HepG2 (cell line): Measurements from ENCODE around the gene WWTR1. TPM values are rescaled to one million over a fixed set of nuclear protein-coding genes. Genes with fewer than 3 reads are reported as not detected.
A peak's percentile ranks its signal among the peaks of the same experiment; 100 is the strongest.

Source experiments
- ATAC-seq: fragments of 200-7000 bp; cut with Tn5 transposase; 3 replicates; pipeline ENCODE4 v1.9.1; 2020; ENCODE audit warnings: mild to moderate bottlenecking, moderate library complexity
- BruUV-seq: library from RNA; stranded (reverse); fragments of 400-500 nt; replicated peaks from 2 replicates; lab custom pipeline; 2021; lab: Mats Ljungman, UMichigan
- CTCF ChIA-PET: fragments of 300-600 bp; formaldehyde crosslinking; extraction: SDS; loops from one replicate; lab custom pipeline; 2021; ENCODE audit warnings: low total read pairs, inconsistent platforms, low intra/inter-chr PET ratio; lab: Yijun Ruan, JAX
- POLR2A ChIA-PET: fragments of 350-600 bp; sonication (Branson Sonifier 250); formaldehyde crosslinking; loops from one replicate; lab custom pipeline; 2020; ENCODE audit warnings: antibody characterized with exemption, inconsistent platforms; lab: Yijun Ruan, JAX
- DNase-seq: peaks from one replicate; pipeline ENCODE4 v3.0.0-alpha.2; 2015; ENCODE audit warnings: low spot score
- FAIRE-seq: peaks from 3 replicates; lab custom pipeline; 2011; peaks lifted over from hg19 to GRCh38; lab: Jason Lieb, UNC
- H2AFZ ChIP-seq: one replicate; pipeline ENCODE4 v1.6.1; 2011; ENCODE audit warnings: low read length, inconsistent platforms
- H3K27ac ChIP-seq: fragments of 300-600 bp; 3 replicates; pipeline ENCODE4 v1.8.0; 2011; ENCODE audit warnings: mixed run types, mild to moderate bottlenecking, mixed read lengths, low read length, inconsistent platforms; ENCODE audit not compliant: insufficient read depth; ENCODE audit errors: extremely low read length
- H3K27me3 ChIP-seq, 2 experiments: fragments of 200-600 bp in 1 of 2; 2 replicates in 1 of 2; 3 replicates in 1 of 2; pipeline versions ENCODE4 v1.6.0 to v1.8.0; 2011; ENCODE audit warnings: low read length in 2 of 2, mild to moderate bottlenecking in 2 of 2, moderate library complexity in 2 of 2, inconsistent platforms in 1 of 2; ENCODE audit not compliant: insufficient read depth in 2 of 2, control insufficient read depth in 1 of 2
- H3K36me3 ChIP-seq, 2 experiments: fragments of 200-600 bp in 1 of 2; replicated peaks in 1 of 2; 2 replicates in 1 of 2; 3 replicates in 1 of 2; pipeline versions ENCODE4 v1.5.1 to v1.8.0; 2011; ENCODE audit warnings: low read length in 2 of 2, inconsistent platforms in 1 of 2; ENCODE audit not compliant: insufficient read depth in 2 of 2, control insufficient read depth in 1 of 2
- H3K4me1 ChIP-seq: 2 replicates; pipeline ENCODE4 v1.5.1; 2012; ENCODE audit warnings: low read length, inconsistent platforms; ENCODE audit not compliant: insufficient read depth
- H3K4me2 ChIP-seq: 2 replicates; pipeline ENCODE4 v1.6.0; 2011; ENCODE audit warnings: low read depth, low read length, inconsistent platforms
- H3K4me3 ChIP-seq, 3 experiments: fragments of 200-600 bp in 1 of 3; sonication (generic), shearing (Covaris generic) in 1 of 3; replicated peaks in 1 of 3; 2 replicates each; pipeline ENCODE4 v1.5.1; 2011 to 2016; ENCODE audit warnings: low read length in 3 of 3, inconsistent platforms in 2 of 3, low read depth in 2 of 3, mild to moderate bottlenecking in 2 of 3, control low read depth in 1 of 3, mixed read lengths in 1 of 3; ENCODE audit not compliant: insufficient read depth in 1 of 3
- H3K79me2 ChIP-seq: one replicate; pipeline ENCODE4 v1.6.1; 2011; ENCODE audit warnings: low read length, inconsistent platforms; ENCODE audit not compliant: insufficient read depth
- H3K9ac ChIP-seq: 2 replicates; pipeline ENCODE4 v1.6.0; 2011; ENCODE audit warnings: mild to moderate bottlenecking, low read depth, low read length, inconsistent platforms; ENCODE audit not compliant: insufficient read depth
- H3K9me3 ChIP-seq: 2 replicates; pipeline ENCODE4 v1.5.1; 2012; ENCODE audit warnings: mild to moderate bottlenecking, low read length
- H4K20me1 ChIP-seq: 2 replicates; pipeline ENCODE4 v1.6.0; 2011; ENCODE audit warnings: inconsistent platforms, mild to moderate bottlenecking, low read length, moderate library complexity; ENCODE audit not compliant: insufficient read depth
- CBFB ChIP-seq: sonication (generic); formaldehyde crosslinking; IDR thresholded peaks from 2 replicates; pipeline ENCODE4 v1.4.0; 2020; ENCODE audit warnings: missing genetic modification reagents
- CEBPG ChIP-seq: IDR thresholded peaks from 2 replicates; pipeline ENCODE4 v1.6.1; 2016
- CENPBD1 ChIP-seq: sonication (generic); formaldehyde crosslinking; IDR thresholded peaks from 2 replicates; pipeline ENCODE4 v1.8.0; 2022; ENCODE audit warnings: missing genetic modification reagents, low read depth, mild to moderate bottlenecking, borderline replicate concordance
- ELF3 ChIP-seq: IDR thresholded peaks from 2 replicates; pipeline ENCODE4 v1.6.1; 2016; ENCODE audit warnings: missing genetic modification reagents, missing compliant biosample characterization
- EP300 ChIP-seq, 3 experiments: sonication (generic) in 1 of 3; formaldehyde crosslinking in 1 of 3; IDR thresholded peaks; 2 replicates each; pipeline versions ENCODE4 v1.5.1 to v1.6.1; 2011 to 2020; ENCODE audit warnings: low read depth in 2 of 3, low read length in 2 of 3, borderline replicate concordance in 1 of 3, improper control_type of control experiment in 1 of 3, mild to moderate bottlenecking in 1 of 3, missing genetic modification reagents in 1 of 3, moderate library complexity in 1 of 3
- HNRNPH1 ChIP-seq: fragments of 200-400 bp; formaldehyde crosslinking; optimal IDR thresholded peaks from 2 replicates; pipeline ENCODE3; 2017; ENCODE audit warnings: mild to moderate bottlenecking, low read depth, low read length
- NFYC ChIP-seq: IDR thresholded peaks from 2 replicates; pipeline ENCODE4 v1.6.1; 2016; ENCODE audit warnings: missing genetic modification reagents, missing compliant biosample characterization
- NR2F6 ChIP-seq, 2 experiments: IDR thresholded peaks; 2 replicates each; pipeline ENCODE4 v1.6.1; 2016; ENCODE audit warnings: antibody characterized with exemption in 1 of 2, mild to moderate bottlenecking in 1 of 2
- RFX1 ChIP-seq: fragments of 450-650 bp; IDR thresholded peaks from 2 replicates; pipeline ENCODE4 v1.6.1; 2017
- SAP130 ChIP-seq: IDR thresholded peaks from 2 replicates; pipeline ENCODE4 v1.6.1; 2016; ENCODE audit warnings: low read depth
- SMAD3 ChIP-seq: sonication (generic); formaldehyde crosslinking; IDR thresholded peaks from 2 replicates; pipeline ENCODE4 v1.4.0; 2020; ENCODE audit warnings: missing genetic modification reagents
- THAP8 ChIP-seq: sonication (generic); formaldehyde crosslinking; IDR thresholded peaks from 2 replicates; pipeline ENCODE4 v1.5.1; 2020; ENCODE audit warnings: missing genetic modification reagents, mild to moderate bottlenecking, borderline replicate concordance
- TP53 ChIP-seq: sonication (generic); formaldehyde crosslinking; conservative IDR thresholded peaks from 2 replicates; pipeline ENCODE4 v1.4.0; 2020; ENCODE audit warnings: missing genetic modification reagents
- ZBTB3 ChIP-seq: sonication (generic); formaldehyde crosslinking; IDR thresholded peaks from 2 replicates; pipeline ENCODE4 v1.4.0; 2020; ENCODE audit warnings: low read depth, mild to moderate bottlenecking, moderate library complexity, missing genetic modification reagents, borderline replicate concordance
- ZNF292 ChIP-seq: sonication (generic); formaldehyde crosslinking; IDR thresholded peaks from 2 replicates; pipeline ENCODE4 v1.8.1; 2022; ENCODE audit warnings: mild to moderate bottlenecking, low read depth, missing genetic modification reagents, borderline replicate concordance
- ZNF331 ChIP-seq: sonication (generic); formaldehyde crosslinking; IDR thresholded peaks from 2 replicates; pipeline ENCODE4 v1.4.0; 2020; ENCODE audit warnings: missing genetic modification reagents
- ZNF660 ChIP-seq: sonication (generic); formaldehyde crosslinking; IDR thresholded peaks from 2 replicates; pipeline ENCODE4 v1.5.1; 2020; ENCODE audit warnings: mild to moderate bottlenecking, low read depth, missing genetic modification reagents, borderline replicate concordance
- ZNF775 ChIP-seq: sonication (generic); formaldehyde crosslinking; IDR thresholded peaks from 2 replicates; pipeline ENCODE4 v1.4.0; 2020; ENCODE audit warnings: missing genetic modification reagents, mild to moderate bottlenecking, moderate library complexity, borderline replicate concordance
- WGBS: methylation state at CpG from one replicate; pipeline ENCODE4 v1.1.6; 2017; ENCODE audit warnings: low lambda C conversion rate; 5-methylcytosine and 5-hydroxymethylcytosine counted together
- in situ Hi-C: cut with HindIII; loops from 2 replicates; pipeline ENCODE4 v1.10.0; 2017; ENCODE audit warnings: low pct_unique_long_range_greater_than_20kb; ENCODE audit not compliant: extremely low pct_ligation_motif_present
- intact Hi-C: fragments of 100-400 bp; cut with micrococcal nuclease; formaldehyde crosslinking; loops from one replicate; pipeline ENCODE4 v1.10.0; 2022; ENCODE audit not compliant: unreplicated experiment
- polyA plus RNA-seq, 8 experiments: library from polyadenylated mRNA; depleted of rRNA in 3 of 8; stranded (reverse) in 7 of 8; unstranded in 1 of 8; fragments of >200 nt; fragmentation: Illumina TruSeq in 4 of 8; extraction: Trizol in 4 of 8; gene quantifications; 2 replicates each; pipeline versions ENCODE4 v1.2.1 to v1.2.3, GENCODE V29; 2011 to 2016; ENCODE audit warnings: low read depth in 4 of 8, missing spikeins in 1 of 8, mixed read lengths in 1 of 8; ENCODE audit not compliant: insufficient read depth in 1 of 8
- total RNA-seq, 5 experiments: library from RNA; depleted of rRNA; stranded (reverse); fragments of >200 nt; fragmentation: Illumina TruSeq; extraction: Trizol; gene quantifications; 2 replicates each; pipeline ENCODE4 v1.2.3, GENCODE V29; 2016; ENCODE audit warnings: low read depth in 1 of 5
- TF ChIP-seq, protein P1 (sequence below): sonication (generic); formaldehyde crosslinking; IDR thresholded peaks from 2 replicates; pipeline ENCODE4 v1.5.0; 2020; ENCODE audit warnings: missing genetic modification reagents
- TF ChIP-seq, protein P2 (sequence below): sonication (generic); formaldehyde crosslinking; IDR thresholded peaks from 2 replicates; pipeline ENCODE4 v1.5.0; 2020; ENCODE audit warnings: missing genetic modification reagents
- TF ChIP-seq, protein P3 (sequence below): IDR thresholded peaks from 2 replicates; pipeline ENCODE4 v1.6.1; 2012; ENCODE audit warnings: low read depth, low read length, improper control_type of control experiment

The WWTR1 gene
- total and polyA plus RNA-seq, 2 of the 13 experiments (the other 11 are each of a cell fraction or from before 2014, with no cell fraction given), result 19.7 to 139 TPM

- TF ChIP-seq, protein P1, sequence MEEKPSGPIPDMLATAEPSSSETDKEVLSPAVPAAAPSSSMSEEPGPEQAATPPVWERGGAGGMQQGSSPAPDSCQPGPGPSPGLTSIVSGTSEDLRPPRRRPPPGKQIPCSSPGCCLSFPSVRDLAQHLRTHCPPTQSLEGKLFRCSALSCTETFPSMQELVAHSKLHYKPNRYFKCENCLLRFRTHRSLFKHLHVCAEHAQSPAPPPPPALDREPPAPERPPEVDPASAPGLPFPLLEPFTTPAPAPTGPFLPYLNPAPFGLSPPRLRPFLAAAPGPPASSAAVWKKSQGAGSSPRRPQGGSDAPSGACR (CRISPR knock-in tag), result 0 out of 2 replicates have a peak, but pooled peaks have one; percentile 42
- TF ChIP-seq THAP8, result no peak
- no peak for TF ChIP-seq NR2F6 (IDR thresholded peaks at IDR 0.05)
- TF ChIP-seq NR2F6 (CRISPR knock-in tag; IDR thresholded peaks at IDR 0.05), result 0 out of 2 replicates have a peak, but pooled peaks have one; percentile 27
- TF ChIP-seq SAP130 (CRISPR knock-in tag), result peak; percentile 64; the same call in 1 of the 2 replicates
- TF ChIP-seq ZNF775 (CRISPR knock-in tag), result no peak
- TF ChIP-seq CEBPG (CRISPR knock-in tag), result peak; percentile 80
- TF ChIP-seq ZNF292 (CRISPR knock-in tag), result peak; percentile 86; the same call in 1 of the 2 replicates
- no peak for TF ChIP-seq NFYC (CRISPR knock-in tag)
- TF ChIP-seq CBFB (CRISPR knock-in tag), result no peak
- TF ChIP-seq ZNF660 (CRISPR knock-in tag), result no peak
- no peak for TF ChIP-seq TP53 (CRISPR knock-in tag)
- 0 out of 2 replicates have a peak, but pooled peaks have one; percentile 12 for TF ChIP-seq ZNF331
- no peak for TF ChIP-seq SMAD3 (CRISPR knock-in tag)
- TF ChIP-seq, all 625 proteins: peak for 58
These were observed 23.3 kb downstream of the WWTR1 start (continued) for GRCh38 chr3:149634573-149634972.

DNA sequence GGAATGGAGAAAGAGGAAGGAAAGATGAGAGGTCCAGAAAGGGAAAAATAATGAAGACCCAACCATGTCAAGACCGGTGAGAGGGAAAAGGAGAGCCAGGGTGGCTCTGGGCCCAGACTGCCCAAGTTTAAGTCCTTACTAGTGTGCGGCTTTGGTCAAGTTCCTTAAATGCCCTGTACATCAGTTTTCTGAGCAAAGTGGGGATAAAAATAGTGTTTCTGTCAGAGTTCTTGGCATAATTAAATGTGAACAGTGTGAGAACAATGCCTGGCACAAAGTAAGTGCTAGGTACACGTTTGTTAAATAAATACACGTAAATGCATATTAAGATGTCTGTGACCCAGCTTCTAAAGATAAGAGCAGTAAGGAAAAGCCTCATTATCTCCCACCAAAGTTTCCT lies 23.8 kb downstream of the WWTR1 start:
- no peak overlapping the region for H3K9ac ChIP-seq
- ChIA-PET CTCF (no interaction called here), POLR2A (interaction anchor here (1.0 to 3.4 kb wide), 3 partner anchors 23 to 24 kb away, joined by 4 to 14 read pairs (median 4); partner anchors contain the start of gene WWTR1)
- FAIRE-seq (no peak), ATAC-seq (no peak), DNase-seq (no peak)
- intact Hi-C loops, result no loop called here
- 95% methylated on average over 4 of the region's 4 CpGs for WGBS
- H2AFZ ChIP-seq, result no peak overlapping the region
- BruUV-seq, result no TSS peak
- H3K79me2 ChIP-seq, result peaks cover 99% of the 10 kb centered on the region
- peaks cover 22 to 58% of the 10 kb centered on the region in 2 experiments for H3K36me3 ChIP-seq
- no peaks in the 10 kb centered on the region for H3K9me3 ChIP-seq
- peaks cover 100% of the 10 kb centered on the region for H3K4me1 ChIP-seq
- in situ Hi-C loops, result no loop called here
- no peaks in the 10 kb centered on the region for H3K27me3 ChIP-seq
- H3K27ac ChIP-seq, result no peak overlapping the region
- peaks cover 69% of the 10 kb centered on the region for H4K20me1 ChIP-seq
- no peak overlapping the region for H3K4me2 ChIP-seq
- H3K4me3 ChIP-seq, result no peak overlapping the region
- TF ChIP-seq, protein P2, sequence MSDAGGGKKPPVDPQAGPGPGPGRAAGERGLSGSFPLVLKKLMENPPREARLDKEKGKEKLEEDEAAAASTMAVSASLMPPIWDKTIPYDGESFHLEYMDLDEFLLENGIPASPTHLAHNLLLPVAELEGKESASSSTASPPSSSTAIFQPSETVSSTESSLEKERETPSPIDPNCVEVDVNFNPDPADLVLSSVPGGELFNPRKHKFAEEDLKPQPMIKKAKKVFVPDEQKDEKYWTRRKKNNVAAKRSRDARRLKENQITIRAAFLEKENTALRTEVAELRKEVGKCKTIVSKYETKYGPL (CRISPR knock-in tag), result no peak
- TF ChIP-seq EP300 (IDR thresholded peaks at IDR 0.05; ENCODE audit: low read depth in 2 of 2, low read length in 2 of 2), result no peak
- TF ChIP-seq EP300 (CRISPR knock-in tag; IDR thresholded peaks at IDR 0.05; ENCODE audit: borderline replicate concordance), result no peak
- TF ChIP-seq RFX1, result no peak
- TF ChIP-seq HNRNPH1, result no peak
- TF ChIP-seq CENPBD1 (CRISPR knock-in tag), result no peak
- TF ChIP-seq ELF3 (CRISPR knock-in tag), result no peak
- TF ChIP-seq ZBTB3 (CRISPR knock-in tag), result no peak
- TF ChIP-seq, protein P3, sequence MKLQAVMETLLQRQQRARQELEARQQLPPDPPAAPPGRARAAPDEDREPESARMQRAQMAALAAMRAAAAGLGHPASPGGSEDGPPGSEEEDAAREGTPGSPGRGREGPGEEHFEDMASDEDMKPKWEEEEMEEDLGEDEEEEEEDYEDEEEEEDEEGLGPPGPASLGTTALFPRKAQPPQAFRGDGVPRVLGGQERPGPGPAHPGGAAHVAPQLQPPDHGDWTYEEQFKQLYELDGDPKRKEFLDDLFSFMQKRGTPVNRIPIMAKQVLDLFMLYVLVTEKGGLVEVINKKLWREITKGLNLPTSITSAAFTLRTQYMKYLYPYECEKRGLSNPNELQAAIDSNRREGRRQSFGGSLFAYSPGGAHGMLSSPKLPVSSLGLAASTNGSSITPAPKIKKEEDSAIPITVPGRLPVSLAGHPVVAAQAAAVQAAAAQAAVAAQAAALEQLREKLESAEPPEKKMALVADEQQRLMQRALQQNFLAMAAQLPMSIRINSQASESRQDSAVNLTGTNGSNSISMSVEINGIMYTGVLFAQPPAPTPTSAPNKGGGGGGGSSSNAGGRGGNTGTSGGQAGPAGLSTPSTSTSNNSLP, result no peak
